Muscle layer of colon (tissue), 2 donors: ENCODE measurements around the gene SELENOM.

ENCODE experiments used
- H3K27ac ChIP-seq: one replicate; pipeline ENCODE4 v1.7.0; 2013; ENCODE audit warnings: low read depth, mild to moderate bottlenecking, low read length, moderate library complexity
- H3K27me3 ChIP-seq, 2 donors: one replicate each; pipeline ENCODE4 v1.7.0; 2013; ENCODE audit warnings: low read length in 2 of 2, mild to moderate bottlenecking in 2 of 2; ENCODE audit not compliant: insufficient read depth in 2 of 2, control insufficient read depth in 1 of 2
- H3K36me3 ChIP-seq: one replicate; pipeline ENCODE4 v1.7.0; 2013; ENCODE audit warnings: mild to moderate bottlenecking, low read length; ENCODE audit not compliant: insufficient read depth
- H3K4me1 ChIP-seq: one replicate; pipeline ENCODE4 v1.7.0; 2013; ENCODE audit warnings: mild to moderate bottlenecking, low read length; ENCODE audit not compliant: insufficient read depth
- H3K4me3 ChIP-seq, 2 donors: one replicate each; pipeline ENCODE4 v1.7.0; 2013; ENCODE audit warnings: low read length in 2 of 2, low read depth in 1 of 2, mild to moderate bottlenecking in 1 of 2, moderate library complexity in 1 of 2
- H3K9ac ChIP-seq: one replicate; pipeline ENCODE4 v1.7.0; 2013; ENCODE audit warnings: low read length
- H3K9me3 ChIP-seq: one replicate; pipeline ENCODE4 v1.7.0; 2013; ENCODE audit warnings: mild to moderate bottlenecking, low read length
- donor health status: abdominal sarcoma.
- donor health status: Adenocarcinoma of cecum.

The SELENOM gene

DNA sequence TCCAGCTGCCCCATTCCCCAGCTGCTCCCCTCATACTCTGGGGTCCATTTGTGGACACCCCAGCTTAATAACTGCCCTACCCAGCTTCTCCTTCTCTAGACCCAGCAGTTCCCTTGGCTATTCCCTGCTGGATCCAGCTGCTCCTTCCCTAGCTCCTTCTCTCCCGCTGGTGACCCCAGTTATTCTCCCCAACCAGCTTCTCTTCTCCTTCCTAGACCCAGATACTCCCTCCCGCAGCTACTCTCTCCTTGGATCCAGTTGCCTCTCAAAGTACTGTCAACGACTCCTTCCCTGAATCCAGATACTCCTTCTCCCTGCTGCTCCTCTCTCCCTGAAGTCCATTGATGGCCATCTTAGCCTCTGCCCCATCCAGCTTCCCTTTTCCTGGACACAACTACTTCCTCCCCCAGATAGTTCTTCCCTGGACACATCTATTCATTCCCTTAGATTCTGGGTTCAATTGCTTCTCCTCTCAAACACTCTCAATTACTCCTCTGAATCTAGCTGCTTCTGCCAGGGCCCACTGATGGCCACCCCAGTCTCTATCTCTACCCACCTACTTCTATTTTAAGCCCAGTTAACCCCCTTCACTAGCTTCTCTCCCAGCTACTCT lies 11.6 kb downstream of the SELENOM start:
- H3K4me3 ChIP-seq, result peak overlapping the region; percentile 3 to 86
- peaks cover 89% of the 10 kb centered on the region for H3K36me3 ChIP-seq
- no peaks in the 10 kb centered on the region for H3K9me3 ChIP-seq
- H3K27ac ChIP-seq, result peak overlapping the region; percentile 82
- H3K4me1 ChIP-seq, result peaks cover 52% of the 10 kb centered on the region
- H3K27me3 ChIP-seq, result no peaks in the 10 kb centered on the region
- peak overlapping the region; percentile 75 for H3K9ac ChIP-seq

DNA sequence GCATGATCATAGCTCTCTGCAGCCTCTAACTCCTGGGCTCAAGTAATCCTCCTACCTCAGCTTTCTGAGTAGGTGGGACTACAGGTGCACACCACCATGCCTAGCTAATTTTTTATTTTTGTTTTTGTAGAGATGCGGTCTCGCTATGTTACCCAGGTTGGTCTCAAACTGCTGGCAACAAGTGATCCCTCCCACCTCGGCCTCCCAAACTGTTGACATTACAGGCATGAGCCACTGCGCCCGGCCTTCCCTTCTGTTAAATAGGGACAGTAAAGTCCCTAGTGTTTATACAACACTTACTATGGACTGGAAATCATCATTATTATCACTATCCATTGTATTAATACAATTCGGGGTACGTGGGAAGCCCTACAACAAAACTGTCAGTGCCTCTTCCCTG lies 12.6 kb downstream of the SELENOM start:
- peak overlapping the region; percentile 82 for H3K27ac ChIP-seq
- peak overlapping the region; percentile 87 for H3K9ac ChIP-seq
- no peaks in the 10 kb centered on the region for H3K9me3 ChIP-seq
- peaks cover 46% of the 10 kb centered on the region for H3K4me1 ChIP-seq
- H3K36me3 ChIP-seq, result peaks cover 83% of the 10 kb centered on the region
- H3K4me3 ChIP-seq, result peak overlapping the region; percentile 54 to 86
- no peaks in the 10 kb centered on the region for H3K27me3 ChIP-seq

DNA sequence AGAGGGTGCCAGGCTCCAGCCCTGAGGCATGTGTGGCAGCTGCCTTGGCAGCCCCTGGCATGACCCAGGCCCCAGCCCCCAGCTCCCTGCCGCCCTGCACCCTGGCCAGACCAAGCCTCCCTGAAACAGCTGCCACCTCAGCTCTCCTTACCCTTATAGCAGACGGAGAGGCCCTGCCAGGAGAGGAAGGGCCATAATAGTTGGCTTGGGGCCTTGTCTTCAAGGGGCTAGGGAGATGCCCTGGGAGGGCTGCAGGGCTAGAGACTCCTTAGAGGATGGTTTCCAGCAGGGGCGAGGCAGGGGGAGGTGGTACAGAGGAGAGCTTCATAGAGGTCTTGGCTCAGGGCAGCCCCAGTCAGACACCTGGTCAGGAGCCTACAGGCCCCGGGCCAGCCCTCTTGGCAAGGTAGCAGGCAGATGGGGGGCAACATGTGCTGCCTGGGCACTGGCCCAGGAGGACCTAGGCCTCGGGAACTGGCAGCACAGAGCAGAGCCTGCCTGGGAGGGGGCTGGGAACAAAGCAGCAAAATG lies 13.3 kb downstream of the SELENOM start:
- peak overlapping the region; percentile 82 for H3K27ac ChIP-seq
- H3K27me3 ChIP-seq, result no peaks in the 10 kb centered on the region
- no peaks in the 10 kb centered on the region for H3K9me3 ChIP-seq
- H3K4me3 ChIP-seq, result peak overlapping the region; percentile 54 to 86
- peaks cover 46% of the 10 kb centered on the region for H3K4me1 ChIP-seq
- H3K9ac ChIP-seq, result peak overlapping the region; percentile 87
- peaks cover 83% of the 10 kb centered on the region for H3K36me3 ChIP-seq

DNA sequence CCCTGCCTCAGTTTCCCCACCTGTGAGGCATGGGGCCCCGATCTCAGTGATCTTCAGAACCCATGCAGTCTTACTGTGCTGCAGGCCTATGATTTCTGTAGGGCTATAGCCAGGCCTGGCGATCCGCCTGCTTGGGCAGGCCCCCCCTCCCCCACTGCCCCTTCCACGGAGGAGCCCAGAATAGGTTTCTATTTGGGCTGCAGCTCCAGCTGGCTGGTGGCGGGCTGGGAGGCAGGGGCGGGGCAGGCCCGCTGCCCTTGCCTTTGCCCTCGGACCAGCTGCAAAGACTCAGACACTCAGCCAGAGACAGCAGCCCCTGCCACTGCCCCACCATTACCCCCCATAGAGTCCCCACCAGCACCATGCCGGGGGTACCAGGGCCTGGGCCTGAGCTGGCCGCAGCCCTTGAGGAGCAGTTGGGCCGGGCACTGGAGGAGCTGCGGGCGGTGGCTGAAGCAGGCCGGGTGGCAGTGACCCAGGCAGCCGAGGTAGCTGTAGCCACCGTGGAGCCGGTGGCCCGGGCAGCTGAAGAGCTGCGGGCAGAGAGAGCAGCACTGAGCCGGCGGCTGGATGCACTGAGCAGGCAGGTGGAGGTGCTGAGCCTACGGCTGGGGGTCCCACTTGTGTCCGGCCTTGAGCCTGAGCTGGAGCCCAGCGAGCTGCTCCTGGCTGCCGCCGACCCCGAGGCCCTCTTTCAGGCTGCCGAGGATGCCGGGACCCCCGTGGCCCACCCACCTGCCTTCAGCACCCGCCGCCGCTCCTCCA lies 14.1 kb downstream of the SELENOM start:
- peak overlapping the region; percentile 54 to 86 for H3K4me3 ChIP-seq
- H3K27me3 ChIP-seq, result no peaks in the 10 kb centered on the region
- peaks cover 86% of the 10 kb centered on the region for H3K36me3 ChIP-seq
- no peaks in the 10 kb centered on the region for H3K9me3 ChIP-seq
- H3K4me1 ChIP-seq, result peaks cover 48% of the 10 kb centered on the region
- H3K9ac ChIP-seq, result peak overlapping the region; percentile 99
- H3K27ac ChIP-seq, result peak overlapping the region; percentile 82

DNA sequence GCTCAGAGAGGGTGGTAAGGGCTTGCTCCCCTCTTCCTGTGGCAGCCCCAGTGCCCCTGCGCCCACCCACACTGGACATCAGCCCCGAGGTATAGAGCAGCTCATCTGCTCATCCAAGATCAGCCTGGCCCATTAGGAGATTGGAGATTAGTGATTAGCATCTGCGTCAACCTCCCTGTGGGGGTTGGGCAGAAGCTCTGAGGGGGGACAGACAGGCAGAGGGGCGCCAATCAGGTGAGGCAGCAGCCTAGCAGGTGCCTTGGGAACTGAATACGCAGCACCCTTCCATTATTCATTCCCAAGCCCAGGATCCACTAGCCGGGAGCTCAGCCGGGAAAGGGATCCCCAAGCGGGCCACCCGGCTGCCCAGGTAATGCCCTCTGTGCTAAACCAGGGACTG lies 15.2 kb downstream of the SELENOM start:
- peak overlapping the region; percentile 54 to 86 for H3K4me3 ChIP-seq
- H3K27ac ChIP-seq, result peak overlapping the region; percentile 82

DNA sequence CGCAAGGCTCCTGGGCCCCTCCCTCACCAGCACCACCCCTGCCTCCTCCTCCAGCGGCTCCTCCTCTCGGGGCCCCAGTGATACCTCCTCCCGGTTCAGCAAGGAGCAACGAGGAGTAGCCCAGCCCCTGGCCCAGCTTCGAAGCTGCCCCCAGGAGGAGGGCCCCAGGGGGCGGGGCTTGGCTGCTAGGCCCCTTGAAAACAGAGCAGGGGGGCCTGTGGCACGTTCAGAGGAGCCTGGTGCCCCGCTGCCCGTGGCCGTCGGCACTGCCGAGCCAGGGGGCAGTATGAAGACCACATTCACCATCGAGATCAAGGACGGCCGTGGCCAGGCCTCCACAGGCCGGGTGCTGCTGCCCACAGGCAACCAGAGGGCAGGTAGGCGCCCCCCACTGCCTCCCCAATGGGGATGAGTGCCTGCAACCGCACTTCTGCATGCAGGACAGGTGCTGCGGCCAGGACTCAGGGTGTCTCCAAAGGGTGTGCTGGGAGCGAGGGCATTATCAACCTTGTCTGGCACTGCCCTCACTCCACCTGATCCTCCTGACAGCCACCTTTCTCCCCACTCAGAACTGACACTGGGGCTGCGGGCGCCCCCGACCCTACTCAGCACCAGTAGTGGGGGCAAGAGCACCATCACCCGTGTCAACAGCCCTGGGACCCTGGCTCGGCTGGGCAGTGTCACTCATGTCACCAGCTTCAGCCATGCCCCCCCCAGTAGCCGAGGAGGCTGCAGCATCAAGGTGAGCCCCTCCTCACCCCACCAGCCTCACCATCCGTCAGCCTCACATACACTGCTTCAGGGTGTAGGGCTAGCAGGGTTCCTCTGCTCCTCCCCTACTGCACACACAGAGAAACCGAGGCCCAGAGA lies 16.0 kb downstream of the SELENOM start:
- H3K36me3 ChIP-seq, result peaks cover 82% of the 10 kb centered on the region
- H3K4me3 ChIP-seq, result peak overlapping the region; percentile 54 to 86
- peak overlapping the region; percentile 82 for H3K27ac ChIP-seq
- peaks cover 50% of the 10 kb centered on the region for H3K4me1 ChIP-seq
- H3K27me3 ChIP-seq, result no peaks in the 10 kb centered on the region
- peak overlapping the region; percentile 99 for H3K9ac ChIP-seq
- H3K9me3 ChIP-seq, result no peaks in the 10 kb centered on the region

More for the DNA sequence above, 15.2 kb downstream of the SELENOM start:
- Histone ChIP-seq H3K4me1 (peaks cover 50% of the 10 kb centered on the region), H3K9me3 (no peaks in the 10 kb centered on the region), H3K36me3 (peaks cover 85% of the 10 kb centered on the region), H3K9ac (peak overlapping the region; percentile 99), H3K27me3 (no peaks in the 10 kb centered on the region)

DNA sequence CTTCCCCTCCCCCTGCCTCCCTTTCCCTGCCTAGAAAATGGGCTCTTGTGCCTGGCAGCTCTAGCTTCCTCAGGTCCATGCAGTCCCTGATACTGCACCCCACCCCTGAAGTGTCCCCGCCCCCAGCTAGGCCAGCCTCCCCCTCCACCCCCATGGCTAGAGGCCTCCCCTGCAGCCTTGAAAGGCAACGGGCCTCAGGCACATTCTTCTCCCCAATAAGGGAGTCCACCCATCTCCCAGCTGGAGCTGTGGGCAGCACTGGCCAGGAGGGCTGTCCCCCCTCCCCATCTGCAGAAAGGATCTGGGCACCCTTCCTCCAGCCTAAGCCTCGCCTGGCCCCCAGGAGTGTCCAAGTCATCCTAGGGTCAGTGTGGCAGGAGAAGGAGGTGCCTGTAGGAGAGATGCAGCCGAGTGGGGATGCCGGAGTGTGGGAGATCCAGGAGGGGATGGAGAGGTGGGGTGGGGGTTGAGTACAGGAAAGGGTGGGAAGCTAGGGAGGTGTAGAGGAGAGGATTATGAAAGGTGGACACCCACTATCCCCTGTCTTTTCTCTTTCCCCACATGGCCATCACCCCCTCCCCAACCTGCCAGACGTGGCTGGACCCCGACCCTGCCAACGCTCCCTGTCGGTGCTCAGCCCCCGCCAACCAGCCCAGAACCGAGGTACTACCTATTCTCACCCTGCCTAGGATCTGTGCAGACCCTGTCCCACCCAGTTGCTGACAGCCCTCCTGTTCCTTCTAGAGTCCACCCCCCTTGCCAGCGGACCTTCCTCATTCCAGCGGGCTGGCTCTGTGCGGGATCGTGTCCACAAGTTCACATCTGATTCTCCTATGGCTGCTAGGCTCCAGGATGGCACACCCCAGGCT lies 16.9 kb downstream of the SELENOM start:
- Histone ChIP-seq H3K27ac (peak overlapping the region; percentile 97), H3K4me1 (peaks cover 50% of the 10 kb centered on the region), H3K36me3 (peaks cover 73% of the 10 kb centered on the region), H3K4me3 (peak overlapping the region; percentile 39 to 86), H3K9me3 (no peaks in the 10 kb centered on the region), H3K9ac (peak overlapping the region; percentile 95), H3K27me3 (no peaks in the 10 kb centered on the region)

DNA sequence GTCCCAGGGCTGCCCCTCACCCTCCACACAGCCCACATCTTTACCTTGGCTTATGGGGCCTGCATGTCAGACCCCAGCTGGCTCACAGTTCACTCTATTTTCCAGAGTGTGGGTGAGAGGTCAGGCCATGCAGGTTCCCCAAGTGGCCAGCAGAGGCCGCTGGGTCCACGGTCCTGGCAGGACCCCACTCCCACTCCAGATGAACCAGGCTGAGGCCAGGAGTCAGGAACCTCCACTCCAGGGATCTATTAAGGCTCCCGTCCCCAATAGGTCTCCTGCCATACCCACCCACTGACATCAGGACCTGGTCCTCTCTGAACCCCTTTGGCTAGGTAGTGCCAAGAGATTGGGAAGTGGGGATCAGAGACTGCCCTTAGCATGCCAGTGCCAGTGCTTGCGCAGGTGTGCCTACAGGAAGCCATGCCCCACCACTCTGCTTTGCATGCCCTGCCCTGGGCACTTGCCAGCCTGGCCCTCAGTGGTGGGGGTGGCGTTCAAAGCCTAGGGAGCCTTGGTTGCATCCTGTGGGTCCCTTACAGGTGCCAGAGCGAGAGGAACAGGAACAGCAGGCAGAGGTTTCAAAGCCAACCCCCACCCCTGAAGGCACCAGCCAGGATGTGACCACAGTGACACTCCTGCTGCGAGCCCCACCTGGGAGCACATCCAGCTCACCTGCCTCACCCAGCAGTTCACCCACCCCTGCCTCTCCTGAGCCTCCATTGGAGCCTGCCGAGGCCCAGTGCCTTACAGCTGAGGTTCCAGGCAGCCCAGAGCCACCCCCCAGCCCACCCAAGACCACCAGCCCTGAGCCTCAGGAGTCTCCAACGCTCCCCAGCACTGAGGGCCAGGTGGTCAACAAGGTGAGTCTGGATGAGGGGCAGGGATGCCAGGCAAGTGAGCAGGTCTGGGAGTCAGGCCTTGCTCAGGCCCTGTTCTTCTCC lies 17.9 kb downstream of the SELENOM start:
- Histone ChIP-seq H3K27me3 (no peaks in the 10 kb centered on the region), H3K9ac (peak overlapping the region; percentile 95), H3K4me3 (peak overlapping the region; percentile 39 to 84), H3K27ac (peak overlapping the region; percentile 97), H3K36me3 (peaks cover 63% of the 10 kb centered on the region), H3K4me1 (peaks cover 48% of the 10 kb centered on the region), H3K9me3 (no peaks in the 10 kb centered on the region)

DNA sequence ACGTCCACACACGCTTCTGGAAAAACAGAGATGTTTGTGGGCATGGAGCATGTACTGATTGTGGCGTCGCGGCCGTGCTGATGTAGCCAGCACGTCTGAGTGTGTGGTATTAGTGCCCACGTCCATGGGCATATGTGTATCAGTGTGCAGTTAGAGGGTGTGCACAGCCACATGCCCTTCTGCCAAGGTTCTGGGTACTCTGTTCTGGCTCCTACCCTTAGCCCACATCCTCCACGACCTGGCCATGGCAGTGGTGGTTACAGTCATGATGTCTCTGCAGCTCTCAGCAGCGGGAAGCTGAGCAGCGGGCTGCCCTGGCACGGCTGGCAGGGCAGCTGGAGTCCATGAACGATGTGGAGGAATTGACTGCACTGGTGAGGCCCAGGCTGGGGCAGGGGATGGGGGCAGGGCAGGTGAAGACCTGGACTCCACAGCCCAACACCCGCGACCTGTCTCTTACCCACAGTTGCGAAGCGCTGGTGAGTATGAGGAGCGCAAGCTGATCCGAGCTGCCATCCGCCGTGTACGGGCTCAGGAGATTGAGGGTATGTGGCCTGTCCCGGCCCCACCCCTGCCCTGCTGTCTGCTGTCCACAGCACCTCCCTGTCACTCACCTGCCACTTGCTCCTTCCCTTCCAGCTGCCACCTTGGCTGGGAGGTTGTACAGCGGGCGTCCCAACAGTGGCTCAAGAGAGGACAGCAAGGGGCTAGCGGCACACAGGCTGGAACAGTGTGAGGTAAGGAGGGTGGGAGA lies 19.0 kb downstream of the SELENOM start:
- Histone ChIP-seq H3K36me3 (peaks cover 62% of the 10 kb centered on the region), H3K4me3 (peak overlapping the region in 1 of 2 donors; percentile 84), H3K4me1 (peaks cover 59% of the 10 kb centered on the region), H3K9ac (peak overlapping the region; percentile 95), H3K9me3 (no peaks in the 10 kb centered on the region), H3K27me3 (no peaks in the 10 kb centered on the region), H3K27ac (peak overlapping the region; percentile 97)
